Tibial nerve (tissue), 4 donors: Measurements from ENCODE around the gene PHF23.

Source experiments
- EP300 ChIP-seq, 2 donors: sonication (generic); formaldehyde crosslinking; IDR thresholded peaks; one replicate each; pipeline ENCODE4 v1.6.1; 2017; ENCODE audit warnings: antibody characterized with exemption in 2 of 2, mild to moderate bottlenecking in 1 of 2
- POLR2A ChIP-seq, 2 donors: fragments of 450-650 bp; IDR thresholded peaks; one replicate each; pipeline ENCODE4 v1.6.1; 2017; ENCODE audit warnings: antibody characterized with exemption in 2 of 2, mild to moderate bottlenecking in 2 of 2, moderate library complexity in 2 of 2
- TF ChIP-seq, protein P1 (sequence below), 5 experiments: fragments of 200-600 bp in 3 of 5; fragments of 450-650 bp in 2 of 5; sonication (generic) in 3 of 5; IDR thresholded peaks; one replicate each; pipeline ENCODE4 v1.5.1; 2016 to 2019; ENCODE audit warnings: antibody characterized with exemption in 5 of 5, mild to moderate bottlenecking in 3 of 5, moderate library complexity in 2 of 5

GRCh38 chr17:7225711-7226331 is 13.4 kb downstream of the PHF23 start:
- TF ChIP-seq, protein P1, sequence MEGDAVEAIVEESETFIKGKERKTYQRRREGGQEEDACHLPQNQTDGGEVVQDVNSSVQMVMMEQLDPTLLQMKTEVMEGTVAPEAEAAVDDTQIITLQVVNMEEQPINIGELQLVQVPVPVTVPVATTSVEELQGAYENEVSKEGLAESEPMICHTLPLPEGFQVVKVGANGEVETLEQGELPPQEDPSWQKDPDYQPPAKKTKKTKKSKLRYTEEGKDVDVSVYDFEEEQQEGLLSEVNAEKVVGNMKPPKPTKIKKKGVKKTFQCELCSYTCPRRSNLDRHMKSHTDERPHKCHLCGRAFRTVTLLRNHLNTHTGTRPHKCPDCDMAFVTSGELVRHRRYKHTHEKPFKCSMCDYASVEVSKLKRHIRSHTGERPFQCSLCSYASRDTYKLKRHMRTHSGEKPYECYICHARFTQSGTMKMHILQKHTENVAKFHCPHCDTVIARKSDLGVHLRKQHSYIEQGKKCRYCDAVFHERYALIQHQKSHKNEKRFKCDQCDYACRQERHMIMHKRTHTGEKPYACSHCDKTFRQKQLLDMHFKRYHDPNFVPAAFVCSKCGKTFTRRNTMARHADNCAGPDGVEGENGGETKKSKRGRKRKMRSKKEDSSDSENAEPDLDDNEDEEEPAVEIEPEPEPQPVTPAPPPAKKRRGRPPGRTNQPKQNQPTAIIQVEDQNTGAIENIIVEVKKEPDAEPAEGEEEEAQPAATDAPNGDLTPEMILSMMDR (IDR thresholded peaks at IDR 0.05), result no peak
- no peak for TF ChIP-seq POLR2A (IDR thresholded peaks at IDR 0.05)
- TF ChIP-seq EP300 (IDR thresholded peaks at IDR 0.05), result no peak
